SK-N-SH (cell line): Measurements from ENCODE around the gene RNF130.

ENCODE experiments used
- EP300 ChIP-seq, 2 experiments: IDR thresholded peaks; 2 replicates each; pipeline versions ENCODE4 v1.4.0 to v1.6.1; 2012; ENCODE audit warnings: borderline replicate concordance in 1 of 2, low read depth in 1 of 2, low read length in 1 of 2
- EZH2phosphoT487 ChIP-seq: fragments of 200-600 bp; sonication (generic); IDR thresholded peaks from 2 replicates; pipeline ENCODE4 v1.6.1; 2017; ENCODE audit warnings: low read depth, mixed run types, mild to moderate bottlenecking, antibody characterized with exemption, moderate library complexity, borderline replicate concordance
- GABPA ChIP-seq: IDR thresholded peaks from 2 replicates; pipeline ENCODE4 v1.4.0; 2012; ENCODE audit warnings: low read depth, mild to moderate bottlenecking
- POLR2AphosphoS5 ChIP-seq: IDR thresholded peaks from 2 replicates; pipeline ENCODE4 v1.6.1; 2012; ENCODE audit warnings: low read depth, low read length
- REST ChIP-seq: IDR thresholded peaks from 2 replicates; pipeline ENCODE4 v1.6.1; 2012; ENCODE audit warnings: mild to moderate bottlenecking, low read depth, low read length, moderate library complexity
- SIN3A ChIP-seq: IDR thresholded peaks from 2 replicates; pipeline ENCODE4 v1.6.1; 2012; ENCODE audit warnings: low read depth, mild to moderate bottlenecking, low read length, moderate library complexity, borderline replicate concordance
- TAF1 ChIP-seq: IDR thresholded peaks from 2 replicates; pipeline ENCODE4 v1.6.1; 2012; ENCODE audit warnings: low read depth, mild to moderate bottlenecking, low read length, moderate library complexity, borderline replicate concordance
- TCF12 ChIP-seq: IDR thresholded peaks from 2 replicates; pipeline ENCODE4 v1.4.0; 2012
- TF ChIP-seq, protein P1 (sequence below): fragments of 200-600 bp; sonication (generic); IDR thresholded peaks from 2 replicates; pipeline ENCODE4 v1.6.1; 2017; ENCODE audit warnings: antibody characterized with exemption, mild to moderate bottlenecking, moderate library complexity
- TF ChIP-seq, protein P2 (sequence below): IDR thresholded peaks from 2 replicates; pipeline ENCODE4 v1.4.0; 2012; ENCODE audit warnings: low read depth

- no peak for TF ChIP-seq REST
- TF ChIP-seq TCF12: no peak
- TF ChIP-seq, protein P1, sequence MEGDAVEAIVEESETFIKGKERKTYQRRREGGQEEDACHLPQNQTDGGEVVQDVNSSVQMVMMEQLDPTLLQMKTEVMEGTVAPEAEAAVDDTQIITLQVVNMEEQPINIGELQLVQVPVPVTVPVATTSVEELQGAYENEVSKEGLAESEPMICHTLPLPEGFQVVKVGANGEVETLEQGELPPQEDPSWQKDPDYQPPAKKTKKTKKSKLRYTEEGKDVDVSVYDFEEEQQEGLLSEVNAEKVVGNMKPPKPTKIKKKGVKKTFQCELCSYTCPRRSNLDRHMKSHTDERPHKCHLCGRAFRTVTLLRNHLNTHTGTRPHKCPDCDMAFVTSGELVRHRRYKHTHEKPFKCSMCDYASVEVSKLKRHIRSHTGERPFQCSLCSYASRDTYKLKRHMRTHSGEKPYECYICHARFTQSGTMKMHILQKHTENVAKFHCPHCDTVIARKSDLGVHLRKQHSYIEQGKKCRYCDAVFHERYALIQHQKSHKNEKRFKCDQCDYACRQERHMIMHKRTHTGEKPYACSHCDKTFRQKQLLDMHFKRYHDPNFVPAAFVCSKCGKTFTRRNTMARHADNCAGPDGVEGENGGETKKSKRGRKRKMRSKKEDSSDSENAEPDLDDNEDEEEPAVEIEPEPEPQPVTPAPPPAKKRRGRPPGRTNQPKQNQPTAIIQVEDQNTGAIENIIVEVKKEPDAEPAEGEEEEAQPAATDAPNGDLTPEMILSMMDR: no peak
- no peak for TF ChIP-seq EP300 (IDR thresholded peaks at IDR 0.05; ENCODE audit: borderline replicate concordance in 1 of 2, low read depth in 1 of 2, low read length in 1 of 2)
- no peak for TF ChIP-seq TAF1
- TF ChIP-seq GABPA: no peak
- TF ChIP-seq SIN3A: no peak
- TF ChIP-seq EZH2phosphoT487: no peak
- TF ChIP-seq, protein P2, sequence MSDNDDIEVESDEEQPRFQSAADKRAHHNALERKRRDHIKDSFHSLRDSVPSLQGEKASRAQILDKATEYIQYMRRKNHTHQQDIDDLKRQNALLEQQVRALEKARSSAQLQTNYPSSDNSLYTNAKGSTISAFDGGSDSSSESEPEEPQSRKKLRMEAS: no peak
- TF ChIP-seq POLR2AphosphoS5: no peak
Observed at GRCh38 chr5:180006141-180006540, 65.4 kb downstream of the RNF130 start.
